ENCODE data around the gene SPATA46. TPM values are rescaled to one million over a fixed set of nuclear protein-coding genes. Genes with fewer than 3 reads are reported as not detected.

The SPATA46 gene
- total RNA-seq, 1 experiment from 2014 or later, result not detected

Other genes with a start within 250 kb of the SPATA46 start
- 0.37 and 6.0 TPM in 2 replicates for gene C1orf226, start 4.9 kb upstream of the SPATA46 start, total RNA-seq (2014; rRNA removed; shearing (Covaris generic))
- not detected in 2 replicates for gene SH2D1B, start 35.3 kb upstream of the SPATA46 start, total RNA-seq (2014; rRNA removed; shearing (Covaris generic))
- 133 and 177 TPM in 2 replicates for gene UHMK1, start 121.0 kb upstream of the SPATA46 start, total RNA-seq (2014; rRNA removed; shearing (Covaris generic))
- 159 and 168 TPM in 2 replicates for gene UAP1, start 184.9 kb upstream of the SPATA46 start, total RNA-seq (2014; rRNA removed; shearing (Covaris generic))